ENCODE measurements around the gene TRMT2B. TPM values are rescaled to one million over a fixed set of nuclear protein-coding genes. Genes with fewer than 3 reads are reported as not detected.

TRMT2B gene
- total and polyA plus RNA-seq, 2 donors from 2014 or later: 8.6 to 24.8 TPM

Other genes starting within 250 kb of the TRMT2B start
- 14.4 TPM for gene CSTF2, start 231.7 kb downstream of the TRMT2B start, total RNA-seq
- gene CSTF2, start 231.7 kb downstream of the TRMT2B start, polyA plus RNA-seq (ENCODE audit: insufficient read depth, low read depth, low replicate concordance): 8.8 TPM
- not detected for gene NOX1, start 177.8 kb downstream of the TRMT2B start, total RNA-seq
- gene NOX1, start 177.8 kb downstream of the TRMT2B start, polyA plus RNA-seq (ENCODE audit: insufficient read depth, low read depth, low replicate concordance): not detected
- 0.63 TPM for gene XKRX, start 123.2 kb downstream of the TRMT2B start, total RNA-seq
- gene XKRX, start 123.2 kb downstream of the TRMT2B start, polyA plus RNA-seq (ENCODE audit: insufficient read depth, low read depth, low replicate concordance): not detected
- not detected for gene ARL13A, start 82.4 kb downstream of the TRMT2B start, total RNA-seq
- gene ARL13A, start 82.4 kb downstream of the TRMT2B start, polyA plus RNA-seq (ENCODE audit: insufficient read depth, low read depth, low replicate concordance): not detected
- 1.1 TPM for gene TMEM35A, start 26.8 kb upstream of the TRMT2B start, total RNA-seq
- gene TMEM35A, start 26.8 kb upstream of the TRMT2B start, polyA plus RNA-seq (ENCODE audit: insufficient read depth, low read depth, low replicate concordance): 0.75 TPM
- 0.66 TPM for gene CENPI, start 46.1 kb upstream of the TRMT2B start, total RNA-seq
- not detected for gene CENPI, start 46.1 kb upstream of the TRMT2B start, polyA plus RNA-seq (ENCODE audit: insufficient read depth, low read depth, low replicate concordance)
- 0.16 TPM for gene DRP2, start 167.7 kb upstream of the TRMT2B start, total RNA-seq
- gene DRP2, start 167.7 kb upstream of the TRMT2B start, polyA plus RNA-seq (ENCODE audit: insufficient read depth, low read depth, low replicate concordance): not detected
- not detected for gene TAF7L, start 239.2 kb upstream of the TRMT2B start, total RNA-seq
- gene TAF7L, start 239.2 kb upstream of the TRMT2B start, polyA plus RNA-seq (ENCODE audit: insufficient read depth, low read depth, low replicate concordance): 0.30 TPM